ENCODE measurements around the gene SPACA4.

DNA sequence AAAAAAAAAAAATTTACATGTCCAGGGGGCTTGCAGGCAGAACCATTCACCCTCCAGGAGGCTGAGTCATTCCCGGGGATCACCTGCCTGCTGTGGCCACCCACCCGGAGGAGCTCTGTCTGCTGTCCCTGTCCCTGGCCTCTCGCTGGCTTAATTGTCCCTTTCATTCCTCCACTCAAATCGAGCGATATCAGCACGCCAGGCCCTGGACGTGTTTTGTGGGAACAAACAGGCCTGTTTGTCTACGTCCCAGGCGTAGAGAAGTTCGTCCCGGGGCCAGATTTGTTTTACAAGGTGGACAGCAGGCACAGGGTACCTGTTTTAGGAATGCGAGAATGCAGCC lies 33.4 kb upstream of the SPACA4 start:
- TF ChIP-seq, protein P1, sequence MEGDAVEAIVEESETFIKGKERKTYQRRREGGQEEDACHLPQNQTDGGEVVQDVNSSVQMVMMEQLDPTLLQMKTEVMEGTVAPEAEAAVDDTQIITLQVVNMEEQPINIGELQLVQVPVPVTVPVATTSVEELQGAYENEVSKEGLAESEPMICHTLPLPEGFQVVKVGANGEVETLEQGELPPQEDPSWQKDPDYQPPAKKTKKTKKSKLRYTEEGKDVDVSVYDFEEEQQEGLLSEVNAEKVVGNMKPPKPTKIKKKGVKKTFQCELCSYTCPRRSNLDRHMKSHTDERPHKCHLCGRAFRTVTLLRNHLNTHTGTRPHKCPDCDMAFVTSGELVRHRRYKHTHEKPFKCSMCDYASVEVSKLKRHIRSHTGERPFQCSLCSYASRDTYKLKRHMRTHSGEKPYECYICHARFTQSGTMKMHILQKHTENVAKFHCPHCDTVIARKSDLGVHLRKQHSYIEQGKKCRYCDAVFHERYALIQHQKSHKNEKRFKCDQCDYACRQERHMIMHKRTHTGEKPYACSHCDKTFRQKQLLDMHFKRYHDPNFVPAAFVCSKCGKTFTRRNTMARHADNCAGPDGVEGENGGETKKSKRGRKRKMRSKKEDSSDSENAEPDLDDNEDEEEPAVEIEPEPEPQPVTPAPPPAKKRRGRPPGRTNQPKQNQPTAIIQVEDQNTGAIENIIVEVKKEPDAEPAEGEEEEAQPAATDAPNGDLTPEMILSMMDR (conservative IDR thresholded peaks at IDR 0.05), result no peak
- TF ChIP-seq EZH2 (IDR thresholded peaks at IDR 0.05; ENCODE audit: low read depth), result no peak
